ENCODE data around the gene ZNF609.

Gene ZNF609

DNA sequence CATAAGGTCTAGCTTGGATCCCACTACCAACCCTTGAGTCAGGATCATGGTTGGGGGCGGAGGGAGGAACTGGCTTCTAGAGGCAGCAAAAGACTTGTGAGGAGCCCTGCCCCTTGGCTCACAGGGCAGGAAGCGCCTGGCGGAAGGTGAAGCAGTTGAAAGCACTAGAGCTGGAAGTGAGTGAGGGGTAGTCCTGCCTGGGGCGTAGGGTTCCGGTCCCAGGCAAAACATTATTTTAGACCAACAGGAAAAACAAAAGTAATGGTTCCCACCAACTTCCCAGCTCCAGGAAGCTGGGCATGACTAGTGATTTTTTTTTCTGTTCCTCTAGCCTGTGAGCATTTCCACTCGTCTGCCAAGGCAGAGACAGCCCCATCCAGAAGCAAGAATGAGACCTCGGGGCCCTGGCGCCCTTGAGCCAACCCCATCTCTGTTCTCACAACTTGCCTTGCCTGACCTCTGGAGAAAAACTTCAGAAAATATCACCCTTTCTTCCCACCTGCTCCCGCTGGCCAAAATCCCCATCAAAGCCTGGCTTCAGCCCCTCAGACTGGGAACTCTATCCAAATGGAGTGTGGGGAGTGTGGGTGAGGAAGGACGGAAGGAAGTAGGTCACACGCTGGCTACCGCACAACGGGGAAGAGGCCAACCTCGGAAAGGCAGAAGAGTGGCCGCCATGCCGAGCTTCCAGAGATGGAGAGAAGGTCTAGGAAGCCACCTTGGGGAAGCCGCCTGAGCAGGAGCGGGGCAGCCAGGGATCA, 257.5 kb downstream of the ZNF609 start:
- Mint-ChIP-seq H3K9me3 (no peaks in the 10 kb centered on the region), H3K4me1 (no peaks in the 10 kb centered on the region), H3K27me3 (peaks cover 6% of the 10 kb centered on the region), H3K4me3 (no peak overlapping the region), H3K27ac (no peak overlapping the region), H3K36me3 (no peaks in the 10 kb centered on the region)
- no peak for ATAC-seq

DNA sequence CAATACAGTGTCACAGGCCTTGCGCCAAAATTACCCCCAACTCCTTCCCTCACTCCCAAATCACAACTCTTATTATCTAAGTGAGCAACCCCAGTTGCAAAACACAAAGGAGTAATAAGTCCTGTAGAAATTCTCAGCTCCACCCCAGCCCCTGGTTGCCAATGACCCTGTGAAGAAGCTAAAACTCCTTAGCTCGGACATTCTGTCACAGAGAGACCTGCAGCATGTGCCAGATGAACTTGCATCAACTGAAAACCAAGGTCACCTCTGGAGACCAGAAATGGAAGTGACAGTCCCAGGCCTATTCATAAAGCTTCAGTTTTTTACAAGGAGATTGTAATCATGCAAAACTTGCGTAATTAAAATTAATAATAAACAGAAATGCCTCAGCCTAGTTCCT, 259.8 kb downstream of the ZNF609 start:
- no peak overlapping the region for H3K27ac Mint-ChIP-seq
- no peaks in the 10 kb centered on the region for H3K9me3 Mint-ChIP-seq
- H3K27me3 Mint-ChIP-seq: peaks cover 6% of the 10 kb centered on the region
- ATAC-seq: no peak
- no peaks in the 10 kb centered on the region for H3K4me1 Mint-ChIP-seq
- H3K4me3 Mint-ChIP-seq: no peak overlapping the region
- H3K36me3 Mint-ChIP-seq: no peaks in the 10 kb centered on the region

DNA sequence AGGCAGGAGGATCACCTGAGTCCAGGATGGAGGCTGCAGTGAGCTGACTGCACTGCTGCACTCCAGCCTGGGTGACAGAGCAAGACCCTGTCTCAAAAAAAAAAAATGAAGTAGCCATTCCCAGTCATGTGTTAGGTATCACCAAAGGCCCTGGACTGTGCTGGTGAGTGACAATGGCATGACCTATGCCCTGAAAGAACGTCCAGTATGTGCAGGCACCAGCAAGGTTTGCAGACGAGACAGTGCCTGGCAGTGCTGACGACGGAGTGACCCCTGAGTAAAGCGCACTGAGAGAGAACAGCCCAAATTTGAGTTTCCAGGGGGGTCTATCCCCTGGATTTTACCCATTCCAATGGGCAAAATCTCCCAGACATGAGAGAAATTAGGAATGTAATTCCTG, 269.8 kb downstream of the ZNF609 start:
- no peak for ATAC-seq
- Mint-ChIP-seq H3K9me3 (no peaks in the 10 kb centered on the region), H3K4me3 (no peak overlapping the region), H3K27ac (no peak overlapping the region), H3K36me3 (no peaks in the 10 kb centered on the region), H3K27me3 (no peaks in the 10 kb centered on the region), H3K4me1 (peaks cover 29% of the 10 kb centered on the region)

DNA sequence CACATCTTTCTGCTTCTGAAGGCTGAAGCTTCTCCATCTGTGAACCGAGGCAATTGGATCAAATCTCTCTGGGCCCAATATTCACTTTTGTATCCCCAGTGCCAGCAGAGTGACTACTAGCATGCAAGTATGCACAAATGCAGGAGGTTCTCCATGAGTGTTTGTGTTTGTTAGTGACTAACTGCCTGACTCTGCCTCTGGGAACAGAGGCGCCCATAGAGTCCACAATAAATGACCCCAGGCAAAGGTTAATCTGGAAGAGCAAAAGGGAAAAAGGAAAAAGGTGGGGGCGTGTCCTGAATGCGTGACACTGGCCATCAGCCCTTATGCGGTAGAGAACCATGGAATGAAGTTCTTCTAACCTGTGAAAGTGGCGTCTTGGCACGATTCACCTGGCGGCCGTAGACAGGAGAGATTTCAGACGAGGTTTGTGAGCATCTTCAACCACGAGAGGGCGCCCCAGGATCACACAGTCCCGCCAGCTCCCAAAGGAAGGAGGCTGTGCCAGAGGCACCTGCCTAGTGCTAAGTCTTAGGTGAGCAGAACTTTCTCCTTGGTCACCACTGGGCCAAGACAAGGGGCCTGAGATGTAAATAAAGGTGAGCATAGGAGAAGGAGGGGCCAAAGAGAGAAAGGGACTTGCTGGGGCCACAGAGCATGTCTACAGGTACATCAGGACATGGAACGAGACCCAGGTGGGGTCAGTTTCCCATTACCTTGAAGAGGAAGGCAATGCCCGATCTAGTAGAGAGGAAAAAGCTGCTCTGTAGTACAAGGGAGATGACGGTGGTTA, 270.8 kb downstream of the ZNF609 start:
- Mint-ChIP-seq H3K36me3 (no peaks in the 10 kb centered on the region), H3K27me3 (no peaks in the 10 kb centered on the region), H3K27ac (peak overlapping the region; percentile 77), H3K4me1 (peaks cover 29% of the 10 kb centered on the region), H3K4me3 (peak overlapping the region; percentile 28), H3K9me3 (no peaks in the 10 kb centered on the region)
- ATAC-seq: peak; percentile 78

DNA sequence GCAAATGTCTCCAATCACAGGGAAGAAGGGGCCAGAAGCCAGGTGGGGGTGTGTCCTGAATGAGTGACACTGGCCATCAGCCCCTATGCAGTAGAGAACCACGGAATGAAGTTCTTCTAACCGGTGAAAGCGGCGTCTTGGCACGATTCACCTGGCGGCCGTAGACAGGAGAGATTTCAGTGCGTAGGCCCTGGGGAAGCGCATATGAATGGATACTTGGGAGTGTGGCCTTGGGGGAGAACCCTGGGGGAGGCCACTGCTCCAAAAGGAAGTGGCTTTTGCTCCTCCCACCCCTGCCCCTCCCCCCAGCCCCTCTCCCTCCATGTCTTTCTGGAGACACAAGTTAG, 271.4 kb downstream of the ZNF609 start:
- no peaks in the 10 kb centered on the region for H3K9me3 Mint-ChIP-seq
- ATAC-seq: peak; percentile 2
- no peaks in the 10 kb centered on the region for H3K36me3 Mint-ChIP-seq
- peak overlapping the region; percentile 28 for H3K4me3 Mint-ChIP-seq
- H3K27ac Mint-ChIP-seq: peak overlapping the region; percentile 77
- no peaks in the 10 kb centered on the region for H3K27me3 Mint-ChIP-seq
- peaks cover 29% of the 10 kb centered on the region for H3K4me1 Mint-ChIP-seq

DNA sequence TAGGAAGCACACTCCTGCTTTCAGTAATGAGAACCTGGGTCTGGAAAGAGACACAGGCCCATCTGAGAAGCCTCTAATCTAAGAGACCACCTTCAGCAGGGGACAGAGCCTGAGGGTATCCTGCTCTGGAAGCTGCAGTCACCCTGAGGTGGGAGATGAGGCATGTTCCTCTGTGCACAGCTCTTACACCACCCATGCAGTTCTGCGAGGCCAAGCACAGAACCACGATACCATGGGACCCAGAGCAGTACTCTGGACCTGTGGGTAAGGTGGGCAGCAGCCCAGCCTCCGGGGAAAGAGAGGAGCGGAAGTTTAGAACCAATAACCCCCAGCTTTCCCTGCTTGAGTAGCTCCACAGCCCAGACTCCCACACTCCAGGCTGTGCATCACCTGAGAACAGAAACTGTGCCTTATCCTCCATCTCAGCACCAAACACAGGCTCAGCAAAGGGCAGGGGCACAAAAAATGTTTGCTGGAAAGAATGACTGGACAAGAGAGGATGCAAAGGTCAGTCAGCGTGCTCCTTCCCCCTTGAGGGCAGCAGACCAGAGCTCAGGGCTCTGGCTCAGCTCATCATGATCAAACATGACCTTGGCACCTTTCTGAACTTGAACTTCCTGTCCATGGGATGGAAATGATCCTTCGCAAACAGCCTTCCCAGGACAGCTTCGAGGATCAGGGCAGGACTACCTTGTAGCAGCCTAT, 271.9 kb downstream of the ZNF609 start:
- peak; percentile 82 for ATAC-seq
- H3K9me3 Mint-ChIP-seq: no peaks in the 10 kb centered on the region
- H3K36me3 Mint-ChIP-seq: no peaks in the 10 kb centered on the region
- H3K4me1 Mint-ChIP-seq: peaks cover 29% of the 10 kb centered on the region
- no peak overlapping the region for H3K4me3 Mint-ChIP-seq
- H3K27ac Mint-ChIP-seq: peak overlapping the region; percentile 77
- no peaks in the 10 kb centered on the region for H3K27me3 Mint-ChIP-seq

Measured in stimulated activated memory B cell treated with anti-CD40 and anti-IgM and Interleukin-4, amounts not matched to agents 10 μg/mL and 1 μg/mL and 100 μg/mL, for 72 hours (primary cell).